ENCODE measurements around the gene RNF31. TPM values are rescaled to one million over a fixed set of nuclear protein-coding genes. Genes with fewer than 3 reads are reported as not detected.

The RNF31 gene
- total RNA-seq, 1 experiment from 2014 or later = 48.6 TPM

DNA sequence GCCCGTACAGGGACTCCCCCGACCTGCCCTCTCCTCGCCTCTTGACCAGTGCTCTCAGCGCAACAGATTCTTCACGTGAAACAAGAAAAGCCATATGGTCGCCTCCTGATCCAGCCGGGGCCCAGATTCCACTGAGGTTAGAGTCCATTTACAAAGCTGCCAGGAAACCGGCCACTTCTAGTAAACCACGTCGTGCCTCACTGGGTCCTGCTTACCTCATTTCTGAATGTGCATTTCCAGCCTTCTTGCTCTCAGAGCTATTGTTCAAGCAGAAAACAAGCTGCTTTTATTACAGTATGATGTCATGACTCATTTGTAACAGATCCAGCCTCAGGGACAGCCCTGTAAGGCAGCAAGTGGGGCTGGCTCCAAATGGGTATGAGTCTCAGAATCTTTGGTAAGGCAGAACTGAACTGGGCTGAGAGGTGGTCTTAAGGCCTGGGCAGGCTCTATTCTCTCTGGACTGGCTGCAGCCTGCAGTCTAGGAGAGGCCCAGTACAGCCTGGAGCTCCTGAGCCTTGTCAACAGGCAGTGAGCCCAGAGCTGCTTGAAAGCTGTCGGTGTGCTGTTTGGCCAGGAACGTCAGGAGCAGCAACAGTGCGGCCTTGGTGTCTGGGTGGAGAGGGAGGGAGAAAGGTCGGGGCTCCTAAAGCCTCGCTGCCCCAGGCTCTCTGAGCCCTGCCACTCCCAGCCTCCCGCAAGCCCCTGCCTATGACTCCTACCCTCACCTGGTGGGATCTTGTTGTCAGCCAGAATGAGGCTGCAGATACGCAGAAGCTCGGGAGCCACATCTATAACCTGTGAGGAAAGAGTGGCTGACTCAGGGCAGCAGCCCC lies 32.9 kb downstream of the RNF31 start:
- in situ Hi-C loops (cut with HindIII; ENCODE audit: low pct_unique_long_range_greater_than_20kb, low sequenced_read_pairs) = no loop called here
- ATAC-seq (no peak), DNase-seq (ENCODE audit: low read depth, low spot score) (no peak)
- Histone ChIP-seq H3K27ac (ENCODE audit: low read length) (no peak overlapping the region), H3K4me3 (ENCODE audit: low read depth in 2 of 2, low read length in 2 of 2) (no peak overlapping the region), H3K9me3 (ENCODE audit: control insufficient read depth, insufficient read depth, low read depth, low read length) (no peaks in the 10 kb centered on the region), H3K27me3 (ENCODE audit: control insufficient read depth, insufficient read depth, low read length) (no peaks in the 10 kb centered on the region), H3K36me3 (ENCODE audit: control insufficient read depth, insufficient read depth, low read length) (no peaks in the 10 kb centered on the region), H3K4me1 (ENCODE audit: control insufficient read depth, insufficient read depth, low read length) (no peaks in the 10 kb centered on the region; the same call in 1 of the 2 replicates)
- ChIA-PET POLR2A (no interaction called here), CTCF (no interaction called here)
- TF ChIP-seq, protein P1, sequence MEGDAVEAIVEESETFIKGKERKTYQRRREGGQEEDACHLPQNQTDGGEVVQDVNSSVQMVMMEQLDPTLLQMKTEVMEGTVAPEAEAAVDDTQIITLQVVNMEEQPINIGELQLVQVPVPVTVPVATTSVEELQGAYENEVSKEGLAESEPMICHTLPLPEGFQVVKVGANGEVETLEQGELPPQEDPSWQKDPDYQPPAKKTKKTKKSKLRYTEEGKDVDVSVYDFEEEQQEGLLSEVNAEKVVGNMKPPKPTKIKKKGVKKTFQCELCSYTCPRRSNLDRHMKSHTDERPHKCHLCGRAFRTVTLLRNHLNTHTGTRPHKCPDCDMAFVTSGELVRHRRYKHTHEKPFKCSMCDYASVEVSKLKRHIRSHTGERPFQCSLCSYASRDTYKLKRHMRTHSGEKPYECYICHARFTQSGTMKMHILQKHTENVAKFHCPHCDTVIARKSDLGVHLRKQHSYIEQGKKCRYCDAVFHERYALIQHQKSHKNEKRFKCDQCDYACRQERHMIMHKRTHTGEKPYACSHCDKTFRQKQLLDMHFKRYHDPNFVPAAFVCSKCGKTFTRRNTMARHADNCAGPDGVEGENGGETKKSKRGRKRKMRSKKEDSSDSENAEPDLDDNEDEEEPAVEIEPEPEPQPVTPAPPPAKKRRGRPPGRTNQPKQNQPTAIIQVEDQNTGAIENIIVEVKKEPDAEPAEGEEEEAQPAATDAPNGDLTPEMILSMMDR (IDR thresholded peaks at IDR 0.05) = no peak
- TF ChIP-seq TCF7L2 (IDR thresholded peaks at IDR 0.05; ENCODE audit: low read depth, low read length) (no peak), POLR2AphosphoS5 (IDR thresholded peaks at IDR 0.05; ENCODE audit: low read depth, low read length) (no peak)
- TF ChIP-seq, protein P2, sequence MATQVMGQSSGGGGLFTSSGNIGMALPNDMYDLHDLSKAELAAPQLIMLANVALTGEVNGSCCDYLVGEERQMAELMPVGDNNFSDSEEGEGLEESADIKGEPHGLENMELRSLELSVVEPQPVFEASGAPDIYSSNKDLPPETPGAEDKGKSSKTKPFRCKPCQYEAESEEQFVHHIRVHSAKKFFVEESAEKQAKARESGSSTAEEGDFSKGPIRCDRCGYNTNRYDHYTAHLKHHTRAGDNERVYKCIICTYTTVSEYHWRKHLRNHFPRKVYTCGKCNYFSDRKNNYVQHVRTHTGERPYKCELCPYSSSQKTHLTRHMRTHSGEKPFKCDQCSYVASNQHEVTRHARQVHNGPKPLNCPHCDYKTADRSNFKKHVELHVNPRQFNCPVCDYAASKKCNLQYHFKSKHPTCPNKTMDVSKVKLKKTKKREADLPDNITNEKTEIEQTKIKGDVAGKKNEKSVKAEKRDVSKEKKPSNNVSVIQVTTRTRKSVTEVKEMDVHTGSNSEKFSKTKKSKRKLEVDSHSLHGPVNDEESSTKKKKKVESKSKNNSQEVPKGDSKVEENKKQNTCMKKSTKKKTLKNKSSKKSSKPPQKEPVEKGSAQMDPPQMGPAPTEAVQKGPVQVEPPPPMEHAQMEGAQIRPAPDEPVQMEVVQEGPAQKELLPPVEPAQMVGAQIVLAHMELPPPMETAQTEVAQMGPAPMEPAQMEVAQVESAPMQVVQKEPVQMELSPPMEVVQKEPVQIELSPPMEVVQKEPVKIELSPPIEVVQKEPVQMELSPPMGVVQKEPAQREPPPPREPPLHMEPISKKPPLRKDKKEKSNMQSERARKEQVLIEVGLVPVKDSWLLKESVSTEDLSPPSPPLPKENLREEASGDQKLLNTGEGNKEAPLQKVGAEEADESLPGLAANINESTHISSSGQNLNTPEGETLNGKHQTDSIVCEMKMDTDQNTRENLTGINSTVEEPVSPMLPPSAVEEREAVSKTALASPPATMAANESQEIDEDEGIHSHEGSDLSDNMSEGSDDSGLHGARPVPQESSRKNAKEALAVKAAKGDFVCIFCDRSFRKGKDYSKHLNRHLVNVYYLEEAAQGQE (IDR thresholded peaks at IDR 0.05; ENCODE audit: insufficient read depth in 1 of 2, low read depth in 2 of 2, low read length in 1 of 2) = no peak
- intact Hi-C loops (cut with micrococcal nuclease; ENCODE audit: unreplicated experiment) = no loop called here
- no TSS peak for BruUV-seq (replicated peaks)

DNA sequence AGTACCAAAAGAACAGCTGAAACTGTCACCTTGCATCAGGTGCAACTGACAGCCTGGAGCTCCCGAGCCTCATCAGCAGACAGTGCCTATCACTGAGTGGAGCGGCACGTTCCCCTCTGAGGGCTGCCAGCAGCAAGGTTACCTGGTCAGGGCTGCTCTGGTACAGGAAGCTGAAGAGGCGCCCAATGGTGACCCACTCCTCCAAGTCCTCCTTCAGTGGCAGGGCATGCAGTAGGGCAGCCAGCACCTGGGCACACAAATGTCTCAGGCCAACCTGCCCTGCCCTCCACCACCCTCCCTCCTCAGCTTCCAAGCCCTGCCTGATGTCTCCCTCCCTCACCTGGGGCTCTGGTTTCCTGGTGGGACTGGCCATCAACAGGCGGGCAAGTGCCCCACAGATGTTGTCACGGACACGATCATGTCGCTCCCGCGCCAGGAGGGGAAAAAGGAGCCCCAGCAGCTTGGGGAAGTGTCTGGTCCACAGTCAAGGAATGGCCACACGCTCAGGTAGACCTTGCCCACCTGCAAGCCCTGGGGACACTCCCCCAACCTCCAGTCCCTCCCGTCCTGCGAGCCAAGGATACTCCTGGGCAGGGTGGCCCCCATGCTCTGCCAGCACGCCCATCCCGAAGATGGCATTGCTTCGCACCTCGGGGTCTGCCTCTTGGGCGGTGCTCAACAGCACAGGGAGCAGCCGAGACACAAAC lies 34.2 kb downstream of the RNF31 start:
- POLR2A ChIA-PET = no interaction called here
- Histone ChIP-seq H3K9me3 (ENCODE audit: control insufficient read depth, insufficient read depth, low read depth, low read length) (no peaks in the 10 kb centered on the region), H3K27ac (ENCODE audit: low read length) (no peak overlapping the region), H3K36me3 (ENCODE audit: control insufficient read depth, insufficient read depth, low read length) (0 out of 2 replicates have a peak, but pooled peaks cover 2% of the 10 kb centered on the region), H3K4me3 (ENCODE audit: low read depth in 2 of 2, low read length in 2 of 2) (no peak overlapping the region), H3K27me3 (ENCODE audit: control insufficient read depth, insufficient read depth, low read length) (no peaks in the 10 kb centered on the region), H3K4me1 (ENCODE audit: control insufficient read depth, insufficient read depth, low read length) (no peaks in the 10 kb centered on the region; the same call in 1 of the 2 replicates)
- no peak; the same call in 1 of the 2 replicates for TF ChIP-seq POLR2AphosphoS5 (IDR thresholded peaks at IDR 0.05; ENCODE audit: low read depth, low read length)
- TF ChIP-seq SIN3A (IDR thresholded peaks at IDR 0.05; ENCODE audit: borderline replicate concordance, insufficient read depth, low read depth, low read length) = no peak
- TF ChIP-seq, protein P1 (IDR thresholded peaks at IDR 0.05) = no peak
- TF ChIP-seq, protein P2 (IDR thresholded peaks at IDR 0.05; ENCODE audit: insufficient read depth in 1 of 2, low read depth in 2 of 2, low read length in 1 of 2) = no peak
- TF ChIP-seq TCF7L2 (IDR thresholded peaks at IDR 0.05; ENCODE audit: low read depth, low read length) = no peak
- CTCF ChIA-PET = no interaction called here
- no peak for ATAC-seq
- intact Hi-C loops (cut with micrococcal nuclease; ENCODE audit: unreplicated experiment) = no loop called here
- no peak for DNase-seq (ENCODE audit: low read depth, low spot score)
- no TSS peak for BruUV-seq (replicated peaks)
- in situ Hi-C loops (cut with HindIII; ENCODE audit: low pct_unique_long_range_greater_than_20kb, low sequenced_read_pairs) = no loop called here
